GM12801 (cell line): ENCODE data around the gene PDE12.

Source experiments
- CTCF ChIP-seq: IDR thresholded peaks from one replicate; pipeline ENCODE4 v1.5.1; 2011; ENCODE audit warnings: control low read depth; ENCODE audit not compliant: insufficient read length; ENCODE audit errors: extremely low read depth

PDE12 gene

GRCh38 chr3:57570878-57571277, 14.8 kb downstream of the PDE12 start:
- no peak for TF ChIP-seq CTCF

GRCh38 chr3:57572096-57572495, 16.0 kb downstream of the PDE12 start:
- no peak for TF ChIP-seq CTCF

GRCh38 chr3:57575966-57576626, 20.0 kb downstream of the PDE12 start:
- no peak for TF ChIP-seq CTCF

GRCh38 chr3:57577801-57578200, 21.7 kb downstream of the PDE12 start:
- no peak for TF ChIP-seq CTCF

- TF ChIP-seq CTCF: no peak
Observed at GRCh38 chr3:57582474-57583168, 26.5 kb downstream of the PDE12 start.

GRCh38 chr3:57583544-57583943, 27.5 kb downstream of the PDE12 start:
- no peak for TF ChIP-seq CTCF

- no peak for TF ChIP-seq CTCF
Observed at GRCh38 chr3:57586778-57587177, 30.7 kb downstream of the PDE12 start.
